Stimulated activated CD4-positive, alpha-beta T cell treated with anti-CD3 and anti-CD28 coated beads, Interleukin-4, amount 100 ng/mL, for 4 hours (primary cell): ENCODE results near the gene PROX1.

Experiments
- DNase-seq, 2 experiments: peaks; one replicate each; pipeline ENCODE4 v3.0.0-alpha.2; 2020

The PROX1 gene

DNA sequence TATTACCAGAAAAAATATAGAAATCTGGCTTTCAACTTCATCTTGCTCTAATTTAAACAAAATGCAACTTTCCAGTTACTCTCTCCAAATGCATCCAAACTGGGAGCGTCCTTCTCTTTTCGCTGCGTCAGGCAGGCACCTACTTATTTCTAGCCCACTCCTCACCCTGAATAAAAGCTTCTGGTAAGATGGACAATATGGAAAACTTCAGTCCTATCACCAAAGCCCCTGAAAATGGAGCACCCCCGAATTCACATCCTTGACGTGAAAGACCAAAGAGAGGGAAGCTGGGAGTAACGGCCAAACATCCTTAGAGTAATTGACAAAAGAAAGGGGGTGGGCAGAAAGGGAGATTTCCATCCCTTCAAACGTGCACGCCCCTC, 5.5 kb upstream of the PROX1 start:
- DNase-seq, result no peak

DNA sequence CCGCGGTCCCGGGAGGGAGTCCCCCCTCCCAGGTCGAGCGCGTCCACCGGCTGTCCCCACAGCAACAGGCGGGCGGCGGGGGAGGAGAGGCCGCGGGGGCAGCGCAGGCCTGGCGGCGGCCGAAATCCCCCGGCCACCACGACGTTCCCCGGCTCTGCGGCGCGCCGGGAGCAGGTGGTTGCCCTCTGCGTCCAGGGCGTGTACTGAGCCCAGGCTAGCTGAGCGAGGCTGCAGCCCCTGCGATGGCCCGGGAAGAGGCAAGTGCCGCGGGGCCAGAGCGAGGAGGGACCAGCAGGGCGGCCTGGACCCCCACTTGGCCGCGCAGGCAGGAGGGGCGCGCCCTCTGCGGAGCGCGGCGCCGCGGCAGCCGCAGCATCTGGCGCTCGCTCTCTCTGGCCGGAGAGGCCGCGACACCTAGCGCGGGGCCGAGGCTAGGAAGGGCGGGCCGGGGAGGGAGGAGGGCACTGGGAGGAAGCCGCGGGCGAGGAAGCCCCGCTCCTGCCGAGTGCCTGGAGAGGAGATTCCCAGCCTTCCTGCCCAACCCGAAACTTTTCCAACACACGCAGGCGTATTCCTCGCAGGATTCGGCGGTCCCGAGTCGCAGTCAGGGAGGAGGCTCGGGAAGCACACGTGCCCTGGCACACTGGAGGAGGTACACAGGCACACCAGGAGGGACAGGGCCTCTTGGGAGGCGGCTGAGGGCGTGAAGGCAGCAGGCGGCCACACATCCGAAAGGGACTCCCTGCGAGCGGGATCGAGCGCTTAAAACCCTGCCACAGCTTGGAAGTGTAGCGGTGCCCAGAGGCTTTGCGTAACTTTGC, 4.9 kb upstream of the PROX1 start:
- no peak for DNase-seq

DNA sequence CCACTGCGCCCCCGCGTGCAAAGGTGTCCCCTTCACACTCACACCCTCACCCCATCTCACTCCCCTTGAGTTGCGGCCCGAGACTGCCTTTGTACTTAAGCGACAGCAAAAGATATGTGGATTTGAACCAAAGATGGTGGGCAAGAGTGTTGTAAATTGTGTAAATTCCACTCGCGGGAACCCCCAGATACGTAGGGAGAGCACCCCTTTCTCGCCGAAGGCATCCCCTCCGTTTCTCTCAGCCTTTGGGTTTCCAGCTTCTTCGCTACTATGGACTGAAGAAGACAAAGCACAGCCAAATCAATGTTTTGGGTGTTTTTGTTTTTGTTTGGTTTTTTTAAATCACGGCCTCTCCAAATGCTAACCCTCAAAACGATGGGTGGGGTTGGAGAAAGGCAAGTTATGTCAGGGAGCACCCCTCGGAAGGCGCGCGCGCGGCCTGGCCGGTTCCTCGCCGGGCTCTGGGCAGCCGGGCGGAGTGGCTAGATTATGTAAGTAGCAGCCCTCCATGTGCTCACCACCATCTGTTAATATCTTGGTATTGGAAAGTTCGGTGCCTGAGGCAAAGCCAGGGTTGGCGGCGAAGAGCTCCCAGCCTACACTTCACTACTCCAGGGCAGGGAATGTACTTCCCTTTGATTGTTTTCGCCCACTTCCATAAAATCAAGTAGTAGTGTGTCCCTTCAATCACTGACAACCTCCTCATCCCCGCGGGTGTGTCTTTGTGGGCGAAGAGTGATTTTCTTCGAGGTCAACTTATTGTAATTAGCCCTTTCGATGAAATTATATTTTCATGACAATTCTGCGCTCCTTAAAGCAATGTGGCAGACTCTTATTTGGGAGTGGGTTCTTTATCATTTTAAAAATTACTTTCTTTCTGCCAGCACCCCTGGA, 4.0 kb upstream of the PROX1 start:
- no peak for DNase-seq

DNA sequence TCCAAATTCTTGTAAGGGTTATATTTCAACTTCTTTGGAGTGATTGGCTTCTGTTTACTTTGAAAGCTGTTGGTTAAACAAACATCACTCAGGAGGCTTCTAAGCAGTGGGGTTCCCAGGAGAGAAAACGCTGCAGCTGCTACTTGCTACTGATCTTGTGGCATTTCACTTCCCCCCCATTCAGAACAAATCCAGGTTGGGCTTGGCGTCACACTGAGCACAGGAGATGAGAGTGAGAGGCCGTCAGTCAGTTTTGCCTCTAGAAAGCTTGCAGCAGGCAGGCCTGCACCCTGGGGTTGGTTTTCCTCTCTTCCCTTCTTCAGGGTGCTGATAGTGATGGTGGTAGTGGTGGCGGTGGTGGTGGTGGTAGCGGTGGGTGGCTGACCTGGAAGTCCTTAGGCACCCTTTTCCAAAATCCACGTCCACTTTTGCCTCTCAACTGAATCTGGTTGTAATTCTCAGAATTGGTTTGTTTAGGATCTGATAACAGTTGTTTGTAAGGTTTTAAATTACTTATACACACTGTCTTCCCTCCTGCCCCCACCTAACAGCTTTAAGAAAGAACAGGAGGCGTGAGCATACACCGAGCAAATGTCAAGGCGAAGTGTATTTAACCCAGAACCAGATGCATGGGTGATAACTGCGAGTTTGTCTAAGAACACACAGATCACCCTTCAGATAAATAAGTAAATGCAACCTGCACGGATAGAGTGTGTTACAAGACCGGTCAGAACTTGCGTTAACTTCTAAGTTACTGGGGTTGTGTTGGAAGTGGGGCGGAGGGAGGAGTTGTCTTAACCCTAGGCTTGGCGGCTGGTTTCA, 3.2 kb upstream of the PROX1 start:
- DNase-seq, result no peak

GRCh38 chr1:213985209-213986019, 2.4 kb upstream of the PROX1 start:
- DNase-seq, result no peak

DNA sequence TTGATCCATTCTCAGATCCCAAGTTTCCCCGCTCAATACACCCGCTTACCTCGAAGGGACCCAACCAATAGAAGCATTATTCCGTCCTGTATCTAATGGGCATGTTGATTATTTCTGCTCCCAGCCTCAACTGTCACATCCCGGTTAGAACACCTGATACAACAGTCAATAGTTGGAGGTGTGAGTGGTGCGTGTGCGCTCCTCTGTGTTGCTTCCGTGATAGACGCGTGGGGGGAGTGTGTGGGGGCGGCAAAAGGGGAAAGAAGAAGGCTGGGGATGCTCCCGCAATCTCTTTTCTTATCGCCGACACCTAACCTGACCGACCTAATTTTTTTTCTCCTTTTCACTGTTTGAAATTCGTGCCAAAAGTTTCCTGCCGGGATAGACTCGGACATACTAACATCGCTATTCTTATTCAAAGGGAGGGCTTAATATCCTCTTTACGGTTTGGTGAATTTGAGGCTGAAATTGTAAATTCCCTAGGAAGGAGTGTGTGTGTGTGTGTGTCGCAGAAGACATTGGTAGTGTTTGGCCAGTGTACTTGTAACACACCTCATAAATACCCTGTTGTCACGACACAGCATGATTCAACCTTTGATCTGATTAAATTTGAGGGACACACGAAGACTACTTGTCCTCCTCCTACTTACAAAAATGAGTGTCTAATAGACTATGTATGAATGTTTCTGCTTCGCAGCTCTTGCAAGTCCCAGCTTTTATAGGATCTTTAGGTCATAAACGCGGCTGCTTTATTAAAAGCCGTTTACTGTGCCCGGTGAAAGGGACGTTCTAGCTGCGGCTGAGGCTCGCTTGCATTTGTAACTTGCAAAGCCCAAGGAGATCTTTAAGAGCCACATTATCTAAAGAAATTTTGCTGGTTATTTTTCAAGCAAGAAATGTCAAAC, 1.5 kb upstream of the PROX1 start:
- DNase-seq, result no peak

DNA sequence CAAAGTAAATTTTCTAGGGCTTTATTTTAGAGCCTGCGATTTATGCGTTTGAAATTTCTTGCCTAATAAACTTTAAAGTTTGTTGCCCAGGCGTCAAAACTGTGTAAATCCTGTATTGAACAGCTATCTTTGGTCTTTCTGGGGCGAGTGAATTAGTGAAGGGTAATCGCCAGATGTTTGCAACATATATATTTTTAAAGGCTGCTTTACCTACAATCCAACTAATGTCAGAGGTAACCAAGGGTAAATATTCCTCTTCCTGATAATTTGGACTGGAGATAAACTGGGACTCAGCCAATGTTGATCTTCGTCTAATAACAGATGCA, 885 bp upstream of the PROX1 start:
- no peak for DNase-seq

DNA sequence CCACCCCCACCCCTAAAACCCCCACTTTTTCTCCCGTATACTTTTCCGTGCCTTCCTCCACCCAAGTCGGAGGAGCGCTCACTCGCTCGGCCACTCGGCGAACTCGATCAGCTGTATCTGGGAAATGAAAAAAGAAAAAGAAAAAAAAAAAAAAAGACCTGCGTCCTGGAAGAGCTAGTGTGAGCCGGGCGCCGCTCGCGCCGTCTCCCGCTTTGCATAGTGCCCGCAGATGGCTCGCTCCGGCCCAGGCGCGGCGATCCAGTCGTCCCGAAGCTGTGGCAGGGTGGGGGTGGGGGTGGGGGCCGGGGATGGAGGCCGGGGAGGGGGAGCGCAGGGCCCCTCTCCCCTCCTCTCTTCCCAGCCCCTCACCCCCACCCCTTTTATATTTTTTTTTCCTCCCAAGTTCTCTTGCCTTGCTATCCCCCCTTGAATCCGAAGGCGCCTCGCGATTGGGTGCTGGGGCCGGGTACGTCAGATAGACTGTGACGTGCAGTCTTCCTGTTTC, 299 bp upstream of the PROX1 start:
- peak; percentile 21 to 42 for DNase-seq

DNA sequence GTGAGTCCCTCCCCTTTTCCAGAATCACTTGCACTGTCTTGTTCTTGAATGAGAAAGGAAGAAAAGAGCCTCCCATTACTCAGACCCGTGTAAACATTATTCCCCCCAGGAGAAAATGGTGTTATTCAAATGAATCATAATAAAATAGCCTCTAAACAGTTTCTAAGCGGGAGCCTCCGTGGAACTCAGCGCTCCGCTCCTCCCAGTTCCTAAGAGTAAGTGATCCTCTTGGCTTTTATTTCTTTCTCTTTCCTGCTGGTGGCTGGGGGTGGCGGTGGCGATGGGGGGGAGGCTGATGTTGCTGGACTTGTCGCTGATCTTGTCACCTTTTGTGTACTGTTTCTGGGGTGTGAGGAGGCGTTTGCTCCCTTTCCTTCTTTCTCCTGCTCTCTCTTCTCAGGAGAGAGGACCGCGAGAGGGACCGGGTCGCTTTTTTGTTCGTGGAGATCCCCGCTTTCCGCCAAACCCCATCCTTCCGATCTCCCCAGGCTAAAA, 781 bp downstream of the PROX1 start:
- DNase-seq, result no peak

GRCh38 chr1:213989002-213989855, 1.5 kb downstream of the PROX1 start:
- no peak for DNase-seq

DNA sequence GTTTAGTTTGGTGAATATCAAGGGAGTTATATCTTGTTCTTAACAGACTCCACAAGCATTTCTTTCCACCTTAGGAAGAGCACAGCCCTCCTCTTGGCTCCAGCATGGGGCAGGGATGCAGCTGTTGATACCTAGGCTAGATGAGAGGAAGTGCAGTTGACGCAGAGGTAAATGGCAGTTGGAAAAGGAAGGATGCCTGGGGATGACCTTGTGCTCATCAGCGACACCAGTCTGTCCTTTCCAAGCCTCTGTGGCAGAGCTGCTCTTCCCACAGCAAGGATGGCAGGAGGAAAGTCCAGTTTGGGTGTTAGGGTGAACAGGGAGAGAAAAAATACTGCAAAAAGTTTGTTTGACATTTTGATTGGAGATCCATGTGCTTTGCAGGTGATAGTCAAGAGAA, 6.2 kb downstream of the PROX1 start:
- DNase-seq, result no peak

DNA sequence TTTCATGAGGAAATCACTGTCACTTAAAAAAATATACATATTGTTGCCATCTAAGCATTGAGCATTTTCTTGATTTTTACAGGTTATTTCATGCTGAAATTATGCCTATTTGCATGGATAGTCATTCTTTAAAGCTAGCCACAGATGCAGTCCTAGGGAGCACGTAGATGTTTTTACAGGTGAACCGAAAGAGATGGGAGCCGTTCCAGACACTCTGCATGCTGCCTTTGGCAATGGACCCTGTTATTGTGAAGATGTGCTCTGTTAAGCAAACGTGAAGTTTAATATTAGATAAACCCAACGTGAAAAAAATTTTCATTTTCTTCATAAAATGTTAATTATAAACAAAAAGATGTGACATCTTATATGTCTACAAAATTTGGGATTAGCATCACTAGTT, 7.1 kb downstream of the PROX1 start:
- no peak for DNase-seq

DNA sequence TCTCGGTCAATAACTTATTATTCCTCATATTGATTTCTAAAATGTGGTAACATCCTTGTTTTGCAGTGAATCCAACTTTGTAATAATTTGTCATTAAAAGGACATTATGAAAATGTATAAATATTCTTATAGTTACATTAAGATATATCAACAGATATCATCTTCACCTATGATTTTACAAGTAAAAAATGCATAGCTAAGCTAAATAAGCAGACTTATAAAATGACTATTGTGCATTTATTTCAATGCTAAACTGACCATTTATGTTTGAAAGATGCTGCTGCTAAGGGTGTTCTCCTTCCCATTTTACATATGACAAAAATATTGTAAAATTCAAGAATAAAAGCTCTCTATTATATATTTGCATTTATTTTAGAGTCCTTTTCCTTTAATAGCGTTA, 7.8 kb downstream of the PROX1 start:
- no peak for DNase-seq

GRCh38 chr1:213996320-213997037, 8.7 kb downstream of the PROX1 start:
- DNase-seq, result no peak

DNA sequence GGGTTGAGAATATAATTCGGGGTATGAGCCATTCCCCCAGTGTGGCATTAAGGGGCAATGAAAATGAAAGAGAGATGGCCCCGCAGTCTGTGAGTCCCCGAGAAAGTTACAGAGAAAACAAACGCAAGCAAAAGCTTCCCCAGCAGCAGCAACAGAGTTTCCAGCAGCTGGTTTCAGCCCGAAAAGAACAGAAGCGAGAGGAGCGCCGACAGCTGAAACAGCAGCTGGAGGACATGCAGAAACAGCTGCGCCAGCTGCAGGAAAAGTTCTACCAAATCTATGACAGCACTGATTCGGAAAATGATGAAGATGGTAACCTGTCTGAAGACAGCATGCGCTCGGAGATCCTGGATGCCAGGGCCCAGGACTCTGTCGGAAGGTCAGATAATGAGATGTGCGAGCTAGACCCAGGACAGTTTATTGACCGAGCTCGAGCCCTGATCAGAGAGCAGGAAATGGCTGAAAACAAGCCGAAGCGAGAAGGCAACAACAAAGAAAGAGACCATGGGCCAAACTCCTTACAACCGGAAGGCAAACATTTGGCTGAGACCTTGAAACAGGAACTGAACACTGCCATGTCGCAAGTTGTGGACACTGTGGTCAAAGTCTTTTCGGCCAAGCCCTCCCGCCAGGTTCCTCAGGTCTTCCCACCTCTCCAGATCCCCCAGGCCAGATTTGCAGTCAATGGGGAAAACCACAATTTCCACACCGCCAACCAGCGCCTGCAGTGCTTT, 9.4 kb downstream of the PROX1 start:
- no peak for DNase-seq

GRCh38 chr1:213997772-213998107, 10.0 kb downstream of the PROX1 start:
- no peak for DNase-seq

GRCh38 chr1:213998785-213999184, 11.0 kb downstream of the PROX1 start:
- no peak for DNase-seq

DNA sequence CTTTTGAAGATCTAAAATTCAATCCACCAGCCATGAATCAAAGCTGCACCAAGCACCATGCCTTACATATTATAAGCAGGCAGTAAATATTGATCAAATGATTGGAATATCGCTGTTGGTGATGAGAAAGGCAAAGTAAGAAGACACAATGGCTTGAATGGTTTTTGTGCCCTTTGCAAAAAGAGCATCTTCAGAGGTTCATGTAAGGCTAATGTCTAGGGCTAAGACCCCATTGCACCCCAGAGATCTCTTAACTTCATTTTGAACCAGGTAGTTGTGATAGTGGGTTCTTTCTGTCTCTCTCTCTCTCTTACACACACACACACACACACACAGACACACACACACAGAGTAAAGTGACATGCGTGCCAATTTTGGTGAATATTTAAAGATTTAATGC, 12.0 kb downstream of the PROX1 start:
- no peak for DNase-seq

DNA sequence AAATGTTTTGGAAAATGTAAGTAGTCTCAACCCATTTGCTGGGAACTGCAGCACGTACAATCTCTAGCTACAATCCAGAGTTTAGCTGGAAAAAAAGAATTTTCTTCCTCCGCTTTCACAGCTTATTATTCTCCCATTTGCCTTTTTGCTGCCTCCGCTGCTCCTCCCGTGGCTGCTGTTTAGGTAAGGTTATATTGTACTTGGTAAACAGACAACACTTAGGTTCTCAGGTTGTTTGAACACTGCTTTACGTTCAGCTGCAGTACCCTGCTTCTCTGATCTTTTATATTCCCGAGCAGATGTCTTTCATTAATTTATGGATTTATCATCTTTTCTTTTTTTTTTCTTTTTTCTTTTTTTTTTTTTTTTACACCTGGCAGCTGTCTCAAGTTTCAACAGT, 14.3 kb downstream of the PROX1 start:
- no peak for DNase-seq
